ENCODE data around the gene IGIP.

Gene IGIP

DNA sequence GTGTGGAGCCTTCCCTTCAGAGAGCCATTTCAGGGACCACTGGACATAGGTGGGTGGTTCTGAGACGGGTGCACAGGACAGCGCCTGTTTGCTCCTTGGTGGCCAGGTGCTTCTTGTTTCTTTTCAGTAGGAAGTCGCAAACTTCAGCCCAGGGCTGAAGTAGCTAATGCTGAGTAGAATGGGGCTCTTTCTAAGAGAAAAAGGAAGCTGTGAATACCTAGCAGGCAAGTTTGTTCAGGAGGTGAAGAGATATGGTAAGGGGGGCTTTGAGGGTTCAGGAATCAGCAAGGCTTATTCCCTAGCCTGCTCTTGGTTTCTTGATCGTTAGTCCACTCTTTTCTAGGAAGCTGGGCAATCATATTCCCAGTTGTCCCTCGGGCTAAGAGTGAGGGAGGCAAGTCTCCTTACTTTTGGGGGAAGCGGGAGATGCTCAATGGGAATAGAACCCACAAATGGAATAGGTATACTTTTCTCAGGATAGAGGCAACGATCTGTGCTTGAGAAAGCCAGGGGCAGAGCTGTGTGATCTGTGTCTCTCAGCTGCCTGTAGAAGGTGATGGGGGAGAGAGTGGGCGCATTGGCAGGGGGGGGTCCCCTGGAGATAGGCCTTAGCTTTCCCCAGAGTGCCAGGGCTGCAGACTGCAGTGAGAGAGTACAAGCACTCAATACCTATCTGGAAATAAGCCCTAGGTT, 13.7 kb upstream of the IGIP start:
- DNase-seq = no peak

DNA sequence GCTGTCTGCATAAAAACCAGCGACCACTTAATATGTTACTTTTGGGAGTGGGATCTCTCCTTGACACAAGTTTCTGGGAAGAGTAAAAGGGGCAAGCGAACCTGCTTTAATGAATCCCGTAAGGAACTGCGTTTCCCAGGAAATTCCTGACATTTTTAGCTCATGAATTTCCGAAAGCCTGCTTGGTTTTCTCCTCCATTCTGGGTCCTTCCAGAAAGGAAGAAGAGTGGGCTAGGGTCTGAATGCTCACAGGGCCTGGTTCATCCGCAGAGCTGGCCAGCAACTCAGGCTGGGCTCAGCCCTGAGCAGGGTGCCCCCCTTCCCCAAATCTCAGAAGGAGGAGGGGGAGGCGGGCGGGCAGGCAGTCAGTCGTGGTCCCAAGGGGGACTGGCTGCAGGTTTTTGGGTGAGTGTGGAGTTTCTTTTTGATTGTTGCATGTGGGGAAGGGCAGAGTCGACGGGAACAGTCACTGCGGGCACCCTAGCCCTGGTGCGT, 13.0 kb upstream of the IGIP start:
- DNase-seq = no peak

DNA sequence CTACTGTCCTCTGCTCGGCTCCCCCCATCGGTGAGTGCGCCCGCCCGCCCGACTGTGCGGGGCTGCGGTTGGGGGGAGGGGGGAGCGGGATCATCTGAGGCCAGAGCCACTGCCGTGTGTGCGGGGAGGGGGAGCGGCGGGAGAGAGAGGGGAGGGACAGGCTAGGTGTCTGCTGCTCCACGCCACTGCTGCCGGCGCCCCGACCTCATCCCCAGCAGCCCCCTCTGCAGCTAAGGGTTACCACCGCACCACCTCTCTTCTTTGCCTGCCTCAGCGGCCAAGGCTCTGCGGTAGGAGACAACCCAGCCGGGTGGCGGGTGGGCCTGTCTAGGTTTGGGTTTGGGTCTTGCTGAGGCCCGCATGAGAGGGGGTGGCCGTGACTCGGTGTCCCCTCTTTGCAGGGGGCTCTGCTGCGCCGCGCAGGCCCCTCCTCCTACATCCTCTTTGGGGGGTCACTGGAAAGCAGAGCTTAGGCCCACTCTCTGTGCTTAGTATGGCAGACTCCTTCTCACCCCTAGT, 12.5 kb upstream of the IGIP start:
- no peak for DNase-seq

DNA sequence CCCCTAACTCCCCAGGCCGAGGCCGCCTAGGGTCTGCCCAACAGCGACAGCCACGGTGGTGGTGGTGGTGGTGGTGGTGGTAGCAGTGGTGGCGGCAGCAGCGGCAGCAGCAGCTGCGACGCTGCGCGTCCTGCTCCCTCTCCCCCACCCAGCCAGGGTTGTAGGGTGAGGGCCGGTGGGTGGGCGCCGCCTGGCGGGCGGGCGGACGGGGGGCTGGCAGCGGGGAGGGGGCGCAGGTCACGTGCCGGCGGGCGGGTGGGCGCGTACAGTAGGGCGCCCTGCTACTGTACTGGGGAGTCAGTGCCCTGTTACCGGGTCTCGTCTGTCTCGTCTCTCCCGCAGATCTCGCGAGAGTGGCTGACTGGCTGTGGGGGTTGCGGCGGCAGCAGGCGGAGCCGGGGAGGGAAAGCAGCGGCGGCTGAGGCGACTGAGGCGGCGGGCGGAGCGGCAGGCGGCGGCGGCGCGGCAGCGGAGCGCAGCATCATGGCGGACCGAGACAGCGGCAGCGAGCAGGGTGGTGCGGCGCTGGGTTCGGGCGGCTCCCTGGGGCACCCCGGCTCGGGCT, 12.0 kb upstream of the IGIP start, which contains the start of gene PURA:
TSS of gene PURA (plus strand) at position 411 of the 565 bp plus-strand sequence. CDS start at position 484, 73 bp downstream.
- peak; percentile 52 for DNase-seq

DNA sequence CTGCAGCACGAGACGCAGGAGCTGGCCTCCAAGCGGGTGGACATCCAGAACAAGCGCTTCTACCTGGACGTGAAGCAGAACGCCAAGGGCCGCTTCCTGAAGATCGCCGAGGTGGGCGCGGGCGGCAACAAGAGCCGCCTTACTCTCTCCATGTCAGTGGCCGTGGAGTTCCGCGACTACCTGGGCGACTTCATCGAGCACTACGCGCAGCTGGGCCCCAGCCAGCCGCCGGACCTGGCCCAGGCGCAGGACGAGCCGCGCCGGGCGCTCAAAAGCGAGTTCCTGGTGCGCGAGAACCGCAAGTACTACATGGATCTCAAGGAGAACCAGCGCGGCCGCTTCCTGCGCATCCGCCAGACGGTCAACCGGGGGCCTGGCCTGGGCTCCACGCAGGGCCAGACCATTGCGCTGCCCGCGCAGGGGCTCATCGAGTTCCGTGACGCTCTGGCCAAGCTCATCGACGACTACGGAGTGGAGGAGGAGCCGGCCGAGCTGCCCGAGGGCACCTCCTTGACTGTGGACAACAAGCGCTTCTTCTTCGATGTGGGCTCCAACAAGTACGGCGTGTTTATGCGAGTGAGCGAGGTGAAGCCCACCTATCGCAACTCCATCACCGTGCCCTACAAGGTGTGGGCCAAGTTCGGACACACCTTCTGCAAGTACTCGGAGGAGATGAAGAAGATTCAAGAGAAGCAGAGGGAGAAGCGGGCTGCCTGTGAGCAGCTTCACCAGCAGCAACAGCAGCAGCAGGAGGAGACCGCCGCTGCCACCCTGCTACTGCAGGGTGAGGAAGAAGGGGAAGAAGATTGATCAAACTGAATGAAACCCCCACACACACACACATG, 11.2 kb upstream of the IGIP start:
- peak; percentile 37 for DNase-seq

DNA sequence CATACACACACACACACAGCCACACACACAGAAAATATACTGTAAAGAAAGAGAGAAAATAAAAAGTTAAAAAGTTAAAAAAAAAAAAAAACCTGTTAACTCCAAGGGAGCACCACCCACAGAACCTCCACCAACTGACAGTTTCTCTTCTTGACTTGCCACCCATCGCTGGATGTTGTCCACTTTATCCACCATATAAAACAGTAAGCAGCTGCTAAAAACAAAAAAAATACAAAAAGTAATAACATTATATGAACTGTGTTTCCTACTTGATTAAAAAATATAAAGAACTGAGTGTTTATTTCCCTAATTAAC, 10.6 kb upstream of the IGIP start:
- no peak for DNase-seq

DNA sequence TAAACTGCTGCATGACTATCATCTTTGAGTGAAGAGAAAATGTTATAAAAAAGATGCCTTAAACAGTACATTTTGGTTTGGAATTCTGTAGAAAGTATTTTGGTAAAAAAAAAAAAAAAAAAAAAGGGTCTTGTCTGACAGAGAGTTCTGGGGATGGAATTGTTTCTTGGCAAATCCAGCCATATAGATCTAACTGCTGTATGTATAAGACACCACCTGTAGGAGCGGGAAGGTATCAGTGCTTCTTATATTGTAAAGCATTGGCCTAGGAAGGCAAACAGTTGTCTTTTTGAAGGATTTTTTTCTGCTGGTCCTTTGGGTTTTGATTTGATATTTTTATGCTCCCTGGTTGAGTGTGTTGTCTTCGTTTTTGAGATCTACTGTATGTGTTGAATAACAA, 9.0 kb upstream of the IGIP start:
- no peak for DNase-seq

DNA sequence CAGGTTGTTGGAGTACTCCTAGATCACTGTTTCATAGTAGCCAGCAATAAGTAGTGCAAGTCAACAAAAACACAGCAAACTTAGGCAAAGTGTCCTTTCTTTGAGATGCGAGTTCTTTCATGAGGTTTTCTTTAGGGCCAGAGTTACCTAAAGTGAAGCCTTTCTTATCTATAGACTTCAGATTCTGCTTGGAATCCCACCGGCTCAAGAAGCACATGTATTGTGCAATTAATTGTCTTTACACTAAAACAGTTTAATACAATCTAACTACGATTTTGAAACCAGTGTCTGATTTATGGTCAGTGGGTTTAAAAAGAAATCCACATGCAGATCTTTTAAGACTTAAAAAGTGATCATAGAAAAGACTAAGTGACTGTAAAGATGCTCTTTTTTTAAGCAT, 8.2 kb upstream of the IGIP start:
- DNase-seq = no peak

DNA sequence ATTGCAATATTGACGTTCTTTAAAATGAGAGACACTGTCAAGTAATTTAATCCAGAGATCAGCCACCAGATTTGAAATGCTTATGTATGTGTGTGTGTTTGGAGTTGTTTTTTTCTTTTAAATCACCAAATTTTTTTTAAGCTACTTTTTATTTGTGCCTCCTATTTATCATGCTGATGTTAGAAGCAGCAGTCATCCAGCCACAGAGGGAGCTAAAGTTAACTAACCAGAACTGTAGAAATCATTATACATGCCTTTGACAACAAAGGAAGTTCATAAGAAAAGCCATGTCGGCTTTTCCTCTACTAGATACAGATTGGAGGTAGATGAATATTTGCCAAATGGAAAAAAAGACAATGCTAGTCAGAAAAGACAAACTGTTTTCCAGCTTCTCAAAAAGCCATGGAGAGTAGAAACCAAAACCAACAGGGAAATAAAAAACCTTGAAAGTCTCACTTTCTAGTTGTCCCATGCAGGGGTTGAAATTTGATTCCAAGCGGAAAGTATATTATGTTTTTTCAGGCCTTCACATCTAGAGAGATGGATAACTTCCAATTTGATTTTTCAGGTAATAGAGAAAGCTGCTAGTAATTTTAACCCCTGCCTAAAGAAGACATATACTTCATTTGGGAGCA, 7.3 kb upstream of the IGIP start:
- no peak for DNase-seq

DNA sequence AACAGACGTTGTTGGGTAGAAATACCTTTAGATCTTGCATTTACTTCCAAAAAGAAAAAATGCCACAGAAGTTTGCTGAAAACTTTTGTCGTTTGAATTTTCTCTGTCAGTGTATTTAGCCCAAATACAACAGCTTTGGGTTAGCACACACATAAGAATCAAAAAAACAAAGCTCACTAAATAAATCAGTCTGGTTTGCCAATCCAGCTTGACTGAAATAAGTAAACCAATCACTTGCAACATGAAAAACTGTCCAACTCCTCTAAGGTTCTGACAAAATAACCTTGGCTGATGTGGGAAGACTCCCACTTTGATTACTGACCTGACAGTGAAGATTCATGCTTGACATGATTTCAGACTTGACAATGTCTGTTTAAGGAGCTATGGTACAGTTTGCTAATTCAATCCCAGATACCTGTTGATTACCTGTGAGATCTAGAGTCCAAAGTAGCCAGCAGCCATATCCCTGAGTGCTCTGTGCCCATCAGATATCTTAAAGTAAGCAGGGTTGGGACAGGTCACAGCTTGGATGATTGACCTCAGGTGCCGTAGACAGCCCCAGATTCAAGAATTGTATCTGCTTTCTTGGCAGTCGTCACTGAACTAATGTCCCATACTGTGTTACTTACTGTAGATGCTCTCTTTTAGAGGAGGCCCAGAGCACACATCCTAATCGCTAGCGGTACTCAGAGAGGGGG, 727 bp downstream of the IGIP start:
- no peak for DNase-seq

DNA sequence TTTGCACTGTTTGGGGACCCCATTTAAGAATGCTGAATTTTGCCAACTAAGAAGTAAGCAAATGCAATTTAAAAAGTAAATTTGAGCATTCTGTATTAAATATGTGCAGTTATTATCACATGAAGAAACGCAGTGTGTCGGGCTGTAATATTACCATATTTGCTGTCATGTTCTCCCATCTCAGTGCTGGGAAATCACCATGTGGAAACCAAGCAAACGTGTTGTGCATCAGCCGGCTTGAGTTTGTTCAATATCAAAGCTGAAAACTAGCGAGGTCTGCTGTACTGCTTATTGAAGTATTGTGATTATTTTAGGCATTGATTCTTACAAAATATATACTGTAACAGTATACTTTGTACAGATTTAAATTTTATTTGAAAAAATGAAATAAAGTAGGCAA, 2.6 kb downstream of the IGIP start:
- no peak for DNase-seq

DNA sequence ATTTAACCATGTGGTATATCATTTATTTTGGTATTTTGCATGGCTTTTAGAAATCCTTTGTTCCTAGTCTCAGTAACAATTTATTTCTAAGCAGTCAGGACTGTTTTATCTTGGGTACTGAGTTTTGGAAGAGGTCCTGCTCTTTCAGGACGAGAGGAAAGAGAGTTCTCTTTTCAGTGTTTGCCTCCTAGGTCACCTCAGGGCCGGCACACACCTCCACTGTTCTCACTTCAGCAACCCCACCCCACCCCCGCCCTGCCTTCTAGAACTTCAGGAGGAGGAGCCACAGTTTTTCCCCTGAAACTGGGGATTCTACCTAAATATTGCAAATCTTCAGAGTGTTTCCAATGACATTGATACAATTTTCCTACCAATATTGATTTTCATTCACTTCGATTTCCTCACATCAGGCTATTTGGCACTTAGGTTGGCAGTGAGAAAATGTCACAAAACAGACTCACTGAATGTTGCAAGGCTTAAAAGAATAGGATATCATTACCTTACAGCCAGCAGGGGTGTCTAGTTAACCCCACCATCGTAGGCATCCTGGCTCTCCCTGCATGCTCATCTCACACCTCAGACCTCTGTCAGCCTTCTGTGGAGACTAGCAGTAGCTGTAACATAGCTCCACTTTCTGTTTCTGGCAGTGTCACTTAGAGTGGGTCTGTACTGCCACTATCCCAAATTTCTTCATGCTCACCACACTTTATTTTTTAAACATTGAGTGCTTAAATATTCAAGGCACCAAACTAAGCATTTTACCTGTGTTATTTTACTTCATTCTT, 5.4 kb downstream of the IGIP start:
- no peak for DNase-seq

DNA sequence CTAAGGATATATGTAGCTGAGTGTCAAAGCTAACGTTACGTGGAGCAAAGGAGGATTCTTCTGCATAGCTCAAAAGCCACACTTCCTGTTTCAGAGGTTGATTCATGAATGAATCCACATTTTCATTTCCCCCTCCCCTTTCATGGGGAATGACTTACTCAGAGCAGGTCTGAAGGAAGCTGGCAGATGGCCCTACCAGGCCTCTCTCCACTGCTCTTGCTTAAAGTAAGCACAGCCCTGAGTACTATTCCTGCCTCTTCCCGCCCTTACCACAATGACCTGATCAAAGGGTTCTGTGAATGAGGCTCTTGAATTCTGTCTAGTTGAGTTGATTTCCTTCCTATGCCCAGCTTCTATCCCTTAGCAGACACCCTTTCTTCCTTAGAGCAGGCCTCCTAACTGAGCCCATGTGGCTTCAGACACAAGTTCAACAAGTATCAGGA, 6.3 kb downstream of the IGIP start:
- peak; percentile 61 for DNase-seq

DNA sequence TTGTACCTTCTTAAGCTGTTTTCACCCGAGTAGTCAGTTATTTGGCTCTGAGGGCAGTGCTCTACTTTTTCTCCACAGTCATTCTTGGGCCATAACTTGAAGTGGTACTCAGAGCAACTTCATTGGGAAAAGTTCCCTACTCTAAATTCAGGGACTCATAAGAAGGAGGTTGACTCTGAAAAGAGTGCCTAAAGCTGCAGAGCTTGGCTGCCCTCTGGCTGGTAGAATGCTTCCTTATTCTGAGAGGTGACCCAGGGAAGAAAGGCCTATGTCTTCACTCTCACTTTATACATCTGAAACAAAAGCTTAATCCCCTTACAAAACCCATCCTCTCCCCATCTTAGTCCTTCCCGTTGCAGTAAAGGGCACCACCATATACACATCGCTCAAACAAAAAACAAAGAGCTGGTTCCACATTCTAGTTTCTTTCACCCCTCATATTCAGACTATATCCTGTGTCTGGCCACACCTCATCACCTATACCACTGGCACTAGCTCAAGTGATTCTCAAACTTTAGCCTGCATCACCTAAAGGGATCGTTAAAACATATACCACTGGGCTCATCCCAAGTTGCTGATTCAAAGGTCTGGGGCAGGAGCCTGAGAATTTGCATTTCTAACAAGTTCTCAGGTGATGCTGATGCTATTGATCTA, 7.9 kb downstream of the IGIP start:
- DNase-seq = no peak

DNA sequence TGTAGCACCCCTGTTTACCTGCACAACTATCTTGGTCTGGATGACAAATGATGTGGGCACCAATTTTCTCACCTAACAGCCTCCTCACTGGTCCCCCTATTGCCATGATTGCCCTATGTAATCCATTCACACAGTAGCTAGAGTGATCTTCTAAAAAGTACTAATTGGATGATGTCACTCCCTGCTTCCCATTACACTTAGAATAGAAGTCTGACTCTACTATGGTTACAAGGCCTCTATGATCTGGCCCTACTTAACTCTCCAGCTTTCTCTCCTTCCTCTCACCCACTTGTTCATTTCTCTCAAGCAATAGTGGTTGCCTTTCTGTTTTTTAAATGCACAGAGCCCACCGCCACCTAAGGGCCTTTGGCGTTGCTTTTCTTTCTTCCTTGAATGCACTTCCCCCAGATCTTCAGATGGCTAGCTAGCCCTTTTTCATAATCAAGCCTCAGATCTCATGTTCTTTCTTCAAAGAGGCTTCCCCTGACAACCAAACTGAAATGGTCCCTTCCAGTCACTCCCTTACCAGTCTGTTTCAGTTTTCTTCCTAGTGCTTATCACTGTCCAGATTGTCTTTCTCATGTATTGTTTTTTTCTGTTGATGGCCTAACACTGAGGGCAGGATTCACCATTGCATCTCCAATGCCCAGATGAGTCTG, 8.7 kb downstream of the IGIP start:
- DNase-seq = no peak

DNA sequence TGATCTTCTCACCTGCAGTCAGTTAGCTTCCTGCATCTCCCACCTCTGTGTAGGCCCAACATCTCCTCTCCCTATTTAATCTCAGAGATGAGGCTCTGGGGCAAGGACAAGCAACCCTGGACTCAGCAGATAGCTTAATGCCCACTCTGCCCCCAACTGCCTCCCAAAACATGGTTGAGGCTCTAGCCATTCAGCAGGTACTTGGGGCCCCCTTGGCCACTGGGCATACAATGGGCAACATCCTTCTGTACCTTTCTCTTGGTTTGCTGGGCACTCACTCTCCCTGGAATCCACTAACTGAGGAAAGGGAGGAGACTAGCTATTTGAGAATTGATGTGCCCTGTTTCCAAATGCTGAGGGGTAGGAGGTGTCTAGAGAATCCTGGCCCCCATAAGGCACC, 9.4 kb downstream of the IGIP start:
- no peak for DNase-seq

DNA sequence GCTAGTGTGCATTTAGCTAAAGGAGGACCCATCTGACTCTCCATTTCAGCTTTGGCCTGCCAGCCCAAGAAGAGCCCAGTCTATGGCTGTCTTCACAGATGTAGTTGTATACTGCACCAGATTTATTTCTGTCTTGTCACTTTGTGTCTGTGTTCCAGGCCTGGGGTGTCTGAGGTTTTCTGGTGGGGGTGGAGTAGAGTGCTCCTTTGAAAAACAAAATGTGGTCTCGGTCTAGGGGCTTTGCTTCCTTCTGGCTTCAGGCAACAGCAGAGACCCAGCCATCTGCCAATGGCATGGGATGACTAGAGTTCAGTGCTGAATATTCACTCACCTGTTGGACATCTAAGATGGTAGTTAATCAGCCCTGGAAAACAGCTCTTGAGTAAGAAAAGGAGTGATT, 10.9 kb downstream of the IGIP start:
- no peak for DNase-seq

DNA sequence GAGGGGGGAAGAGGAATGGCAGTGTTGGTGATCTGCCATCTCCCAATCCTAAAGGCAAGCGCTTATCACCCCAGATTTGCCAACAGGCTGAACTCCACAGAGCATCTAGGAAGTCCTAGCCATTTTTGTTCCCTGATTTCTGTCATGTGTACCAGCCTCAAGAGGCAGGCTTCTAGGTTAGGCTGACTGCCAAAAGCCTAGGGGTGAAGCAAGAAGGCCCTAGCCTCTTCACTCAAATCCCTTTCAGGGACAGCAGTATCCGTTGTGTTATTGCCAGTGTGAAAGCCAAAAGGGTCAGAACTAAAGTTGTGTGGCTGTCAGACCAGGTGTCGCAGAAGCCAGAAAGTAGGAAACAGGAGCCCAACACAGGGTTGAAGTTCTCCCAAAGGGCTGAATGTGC, 14.7 kb downstream of the IGIP start:
- DNase-seq = no peak

DNA sequence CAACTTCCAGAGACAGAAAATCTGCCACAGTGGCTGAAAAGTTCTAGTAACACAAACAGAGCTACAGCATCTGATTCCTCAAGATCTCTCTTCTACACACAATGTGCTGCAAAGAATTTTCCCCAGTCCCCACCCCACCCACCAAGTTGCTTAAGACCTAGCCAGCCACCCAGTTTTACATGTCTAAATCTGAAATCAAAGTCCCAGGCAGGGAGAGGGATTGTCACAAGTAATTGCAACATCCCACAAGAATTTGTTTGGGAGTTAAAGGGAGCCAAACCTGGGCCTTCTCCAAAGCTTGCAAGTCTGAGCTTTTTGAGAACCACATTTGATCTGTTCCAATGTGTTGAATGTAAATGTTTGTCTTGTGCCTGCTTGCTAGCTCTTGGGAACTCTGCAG, 15.5 kb downstream of the IGIP start:
- no peak for DNase-seq

DNA sequence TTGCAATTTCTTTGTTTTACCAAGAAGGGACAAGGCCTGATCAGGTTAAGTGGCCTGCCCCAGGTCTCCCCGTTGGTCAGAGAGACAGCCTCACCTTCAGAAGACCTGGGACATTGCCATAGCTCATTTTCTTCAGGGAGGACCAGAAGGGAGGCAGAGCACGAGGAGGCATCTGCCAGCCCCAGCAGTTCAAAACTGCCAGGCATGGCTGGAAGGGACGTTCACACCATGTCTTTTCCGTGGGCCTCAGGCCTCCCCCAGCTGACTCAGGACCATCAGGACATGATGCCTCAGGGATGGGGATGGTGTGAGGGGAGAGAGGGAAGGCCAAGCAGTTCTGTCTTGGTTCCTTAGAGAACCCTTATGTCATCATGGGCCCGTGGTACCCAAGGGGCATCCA, 16.5 kb downstream of the IGIP start:
- no peak for DNase-seq

DNA sequence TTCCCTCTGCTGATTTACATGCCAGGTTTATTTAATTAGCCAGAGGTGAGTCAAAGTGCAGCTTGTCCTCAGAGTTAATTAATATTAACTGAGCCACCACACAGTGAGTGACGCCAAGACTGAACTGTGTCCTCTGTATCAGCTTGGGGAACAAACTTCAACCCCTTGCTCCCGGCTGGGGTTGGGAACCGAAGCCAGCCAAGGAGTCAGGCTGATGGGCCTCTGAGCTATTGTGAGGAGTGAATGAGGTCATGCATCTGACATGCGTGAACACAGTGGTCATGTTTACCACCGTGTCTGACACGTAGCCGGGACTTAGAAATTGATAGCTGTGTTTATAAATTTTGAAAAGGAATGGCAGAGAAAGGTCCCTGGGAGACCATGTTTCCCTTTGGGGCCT, 17.1 kb downstream of the IGIP start:
- DNase-seq = no peak
